ENCODE measurements around the gene MUS81. TPM values are rescaled to one million over a fixed set of nuclear protein-coding genes. Genes with fewer than 3 reads are reported as not detected.

MUS81 gene
- total and polyA plus RNA-seq, 2 of the 13 experiments (the other 11 are each of a cell fraction or from before 2014, with no cell fraction given) = 25.6 to 30.2 TPM

DNA sequence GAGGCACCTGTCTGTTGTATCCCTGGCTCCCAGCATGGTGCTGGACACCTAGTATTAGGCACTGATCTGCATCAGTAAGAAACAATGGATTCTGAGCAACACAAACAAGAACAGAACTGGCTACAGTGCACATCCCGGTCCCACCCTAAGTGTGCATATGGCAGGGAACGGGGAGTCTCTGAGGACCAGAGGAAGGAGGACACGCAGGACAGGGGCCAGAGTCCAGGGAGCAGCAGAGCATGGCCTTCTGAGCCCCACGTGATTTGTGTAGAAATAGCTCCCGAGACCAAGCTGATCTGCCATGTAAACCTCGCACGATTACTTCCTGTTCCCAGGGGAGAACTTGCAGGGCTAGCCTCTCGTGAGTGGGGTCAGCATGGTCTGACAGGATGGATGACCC lies 39.1 kb upstream of the MUS81 start (continued):
- TF ChIP-seq ZNF790 (CRISPR knock-in tag; IDR thresholded peaks at IDR 0.05; ENCODE audit: borderline replicate concordance) = no peak
- no peak for TF ChIP-seq HMG20B (CRISPR knock-in tag; conservative IDR thresholded peaks at IDR 0.05)
- TF ChIP-seq, protein P1, sequence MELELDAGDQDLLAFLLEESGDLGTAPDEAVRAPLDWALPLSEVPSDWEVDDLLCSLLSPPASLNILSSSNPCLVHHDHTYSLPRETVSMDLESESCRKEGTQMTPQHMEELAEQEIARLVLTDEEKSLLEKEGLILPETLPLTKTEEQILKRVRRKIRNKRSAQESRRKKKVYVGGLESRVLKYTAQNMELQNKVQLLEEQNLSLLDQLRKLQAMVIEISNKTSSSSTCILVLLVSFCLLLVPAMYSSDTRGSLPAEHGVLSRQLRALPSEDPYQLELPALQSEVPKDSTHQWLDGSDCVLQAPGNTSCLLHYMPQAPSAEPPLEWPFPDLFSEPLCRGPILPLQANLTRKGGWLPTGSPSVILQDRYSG (CRISPR knock-in tag; IDR thresholded peaks at IDR 0.05) = no peak
- no peak for TF ChIP-seq ZKSCAN1 (IDR thresholded peaks at IDR 0.05; ENCODE audit: low read length)
- TF ChIP-seq, protein P2, sequence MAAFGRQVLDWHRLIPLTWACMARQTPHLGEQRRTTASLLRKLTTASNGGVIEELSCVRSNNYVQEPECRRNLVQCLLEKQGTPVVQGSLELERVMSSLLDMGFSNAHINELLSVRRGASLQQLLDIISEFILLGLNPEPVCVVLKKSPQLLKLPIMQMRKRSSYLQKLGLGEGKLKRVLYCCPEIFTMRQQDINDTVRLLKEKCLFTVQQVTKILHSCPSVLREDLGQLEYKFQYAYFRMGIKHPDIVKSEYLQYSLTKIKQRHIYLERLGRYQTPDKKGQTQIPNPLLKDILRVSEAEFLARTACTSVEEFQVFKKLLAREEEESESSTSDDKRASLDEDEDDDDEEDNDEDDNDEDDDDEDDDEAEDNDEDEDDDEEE (CRISPR knock-in tag; IDR thresholded peaks at IDR 0.05) = no peak
- peak; percentile 57; the same call in 1 of the 2 replicates for TF ChIP-seq HNF4G (IDR thresholded peaks at IDR 0.05; ENCODE audit: borderline replicate concordance, low read depth, low read length)
- TF ChIP-seq HNF4G (CRISPR knock-in tag; IDR thresholded peaks at IDR 0.05; ENCODE audit: borderline replicate concordance, low read depth) = peak; percentile 59; the same call in 1 of the 2 replicates
- 0 out of 2 replicates have a peak, but pooled peaks have one; percentile 56 for TF ChIP-seq ZFP90 (CRISPR knock-in tag; IDR thresholded peaks at IDR 0.05; ENCODE audit: borderline replicate concordance)
- peak; percentile 54; the same call in 1 of the 2 replicates for TF ChIP-seq YEATS4 (CRISPR knock-in tag; IDR thresholded peaks at IDR 0.05; ENCODE audit: borderline replicate concordance)
- TF ChIP-seq, protein P3, sequence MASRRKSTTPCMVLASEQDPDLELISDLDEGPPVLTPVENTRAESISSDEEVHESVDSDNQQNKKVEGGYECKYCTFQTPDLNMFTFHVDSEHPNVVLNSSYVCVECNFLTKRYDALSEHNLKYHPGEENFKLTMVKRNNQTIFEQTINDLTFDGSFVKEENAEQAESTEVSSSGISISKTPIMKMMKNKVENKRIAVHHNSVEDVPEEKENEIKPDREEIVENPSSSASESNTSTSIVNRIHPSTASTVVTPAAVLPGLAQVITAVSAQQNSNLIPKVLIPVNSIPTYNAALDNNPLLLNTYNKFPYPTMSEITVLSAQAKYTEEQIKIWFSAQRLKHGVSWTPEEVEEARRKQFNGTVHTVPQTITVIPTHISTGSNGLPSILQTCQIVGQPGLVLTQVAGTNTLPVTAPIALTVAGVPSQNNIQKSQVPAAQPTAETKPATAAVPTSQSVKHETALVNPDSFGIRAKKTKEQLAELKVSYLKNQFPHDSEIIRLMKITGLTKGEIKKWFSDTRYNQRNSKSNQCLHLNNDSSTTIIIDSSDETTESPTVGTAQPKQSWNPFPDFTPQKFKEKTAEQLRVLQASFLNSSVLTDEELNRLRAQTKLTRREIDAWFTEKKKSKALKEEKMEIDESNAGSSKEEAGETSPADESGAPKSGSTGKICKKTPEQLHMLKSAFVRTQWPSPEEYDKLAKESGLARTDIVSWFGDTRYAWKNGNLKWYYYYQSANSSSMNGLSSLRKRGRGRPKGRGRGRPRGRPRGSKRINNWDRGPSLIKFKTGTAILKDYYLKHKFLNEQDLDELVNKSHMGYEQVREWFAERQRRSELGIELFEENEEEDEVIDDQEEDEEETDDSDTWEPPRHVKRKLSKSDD (CRISPR knock-in tag; IDR thresholded peaks at IDR 0.05; ENCODE audit: low read depth) = no peak
- TF ChIP-seq GATAD2A (CRISPR knock-in tag; IDR thresholded peaks at IDR 0.05) = peak; percentile 58
- no peak for TF ChIP-seq MAFG (CRISPR knock-in tag; IDR thresholded peaks at IDR 0.05)
- no peak for TF ChIP-seq JUND (CRISPR knock-in tag; IDR thresholded peaks at IDR 0.05)
- TF ChIP-seq, protein P4, sequence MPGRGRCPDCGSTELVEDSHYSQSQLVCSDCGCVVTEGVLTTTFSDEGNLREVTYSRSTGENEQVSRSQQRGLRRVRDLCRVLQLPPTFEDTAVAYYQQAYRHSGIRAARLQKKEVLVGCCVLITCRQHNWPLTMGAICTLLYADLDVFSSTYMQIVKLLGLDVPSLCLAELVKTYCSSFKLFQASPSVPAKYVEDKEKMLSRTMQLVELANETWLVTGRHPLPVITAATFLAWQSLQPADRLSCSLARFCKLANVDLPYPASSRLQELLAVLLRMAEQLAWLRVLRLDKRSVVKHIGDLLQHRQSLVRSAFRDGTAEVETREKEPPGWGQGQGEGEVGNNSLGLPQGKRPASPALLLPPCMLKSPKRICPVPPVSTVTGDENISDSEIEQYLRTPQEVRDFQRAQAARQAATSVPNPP (CRISPR knock-in tag; IDR thresholded peaks at IDR 0.05) = no peak
- TF ChIP-seq TGIF2 (CRISPR knock-in tag; IDR thresholded peaks at IDR 0.05) = 0 out of 2 replicates have a peak, but pooled peaks have one; percentile 19
- no peak for TF ChIP-seq ZBTB21 (CRISPR knock-in tag; IDR thresholded peaks at IDR 0.05)
- TF ChIP-seq ZNF543 (CRISPR knock-in tag; IDR thresholded peaks at IDR 0.05) = no peak
- TF ChIP-seq, protein P5, sequence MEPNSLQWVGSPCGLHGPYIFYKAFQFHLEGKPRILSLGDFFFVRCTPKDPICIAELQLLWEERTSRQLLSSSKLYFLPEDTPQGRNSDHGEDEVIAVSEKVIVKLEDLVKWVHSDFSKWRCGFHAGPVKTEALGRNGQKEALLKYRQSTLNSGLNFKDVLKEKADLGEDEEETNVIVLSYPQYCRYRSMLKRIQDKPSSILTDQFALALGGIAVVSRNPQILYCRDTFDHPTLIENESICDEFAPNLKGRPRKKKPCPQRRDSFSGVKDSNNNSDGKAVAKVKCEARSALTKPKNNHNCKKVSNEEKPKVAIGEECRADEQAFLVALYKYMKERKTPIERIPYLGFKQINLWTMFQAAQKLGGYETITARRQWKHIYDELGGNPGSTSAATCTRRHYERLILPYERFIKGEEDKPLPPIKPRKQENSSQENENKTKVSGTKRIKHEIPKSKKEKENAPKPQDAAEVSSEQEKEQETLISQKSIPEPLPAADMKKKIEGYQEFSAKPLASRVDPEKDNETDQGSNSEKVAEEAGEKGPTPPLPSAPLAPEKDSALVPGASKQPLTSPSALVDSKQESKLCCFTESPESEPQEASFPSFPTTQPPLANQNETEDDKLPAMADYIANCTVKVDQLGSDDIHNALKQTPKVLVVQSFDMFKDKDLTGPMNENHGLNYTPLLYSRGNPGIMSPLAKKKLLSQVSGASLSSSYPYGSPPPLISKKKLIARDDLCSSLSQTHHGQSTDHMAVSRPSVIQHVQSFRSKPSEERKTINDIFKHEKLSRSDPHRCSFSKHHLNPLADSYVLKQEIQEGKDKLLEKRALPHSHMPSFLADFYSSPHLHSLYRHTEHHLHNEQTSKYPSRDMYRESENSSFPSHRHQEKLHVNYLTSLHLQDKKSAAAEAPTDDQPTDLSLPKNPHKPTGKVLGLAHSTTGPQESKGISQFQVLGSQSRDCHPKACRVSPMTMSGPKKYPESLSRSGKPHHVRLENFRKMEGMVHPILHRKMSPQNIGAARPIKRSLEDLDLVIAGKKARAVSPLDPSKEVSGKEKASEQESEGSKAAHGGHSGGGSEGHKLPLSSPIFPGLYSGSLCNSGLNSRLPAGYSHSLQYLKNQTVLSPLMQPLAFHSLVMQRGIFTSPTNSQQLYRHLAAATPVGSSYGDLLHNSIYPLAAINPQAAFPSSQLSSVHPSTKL (CRISPR knock-in tag; IDR thresholded peaks at IDR 0.05) = peak; percentile 64; the same call in 1 of the 2 replicates
- TF ChIP-seq ZNF788 (CRISPR knock-in tag; IDR thresholded peaks at IDR 0.05; ENCODE audit: borderline replicate concordance) = no peak
- peak; percentile 53; the same call in 1 of the 2 replicates for TF ChIP-seq IRF2 (CRISPR knock-in tag; IDR thresholded peaks at IDR 0.05)
- peak; percentile 88 for TF ChIP-seq ELF3 (CRISPR knock-in tag; IDR thresholded peaks at IDR 0.05)
- TF ChIP-seq HDAC2 (CRISPR knock-in tag; IDR thresholded peaks at IDR 0.05) = peak; percentile 53; the same call in 1 of the 2 replicates
- TF ChIP-seq SAP130 (CRISPR knock-in tag; IDR thresholded peaks at IDR 0.05; ENCODE audit: low read depth) = peak; percentile 59

Data from HepG2 (cell line).